HG02885 (cell line): ENCODE data around the gene MOSMO.

Experiments used
- ATAC-seq: cut with Tn5 transposase; IDR thresholded peaks from one replicate; pipeline ENCODE4 v1.9.1; 2021; ENCODE audit warnings: mild to moderate bottlenecking; ENCODE audit not compliant: unreplicated experiment, poor library complexity

Gene MOSMO

DNA sequence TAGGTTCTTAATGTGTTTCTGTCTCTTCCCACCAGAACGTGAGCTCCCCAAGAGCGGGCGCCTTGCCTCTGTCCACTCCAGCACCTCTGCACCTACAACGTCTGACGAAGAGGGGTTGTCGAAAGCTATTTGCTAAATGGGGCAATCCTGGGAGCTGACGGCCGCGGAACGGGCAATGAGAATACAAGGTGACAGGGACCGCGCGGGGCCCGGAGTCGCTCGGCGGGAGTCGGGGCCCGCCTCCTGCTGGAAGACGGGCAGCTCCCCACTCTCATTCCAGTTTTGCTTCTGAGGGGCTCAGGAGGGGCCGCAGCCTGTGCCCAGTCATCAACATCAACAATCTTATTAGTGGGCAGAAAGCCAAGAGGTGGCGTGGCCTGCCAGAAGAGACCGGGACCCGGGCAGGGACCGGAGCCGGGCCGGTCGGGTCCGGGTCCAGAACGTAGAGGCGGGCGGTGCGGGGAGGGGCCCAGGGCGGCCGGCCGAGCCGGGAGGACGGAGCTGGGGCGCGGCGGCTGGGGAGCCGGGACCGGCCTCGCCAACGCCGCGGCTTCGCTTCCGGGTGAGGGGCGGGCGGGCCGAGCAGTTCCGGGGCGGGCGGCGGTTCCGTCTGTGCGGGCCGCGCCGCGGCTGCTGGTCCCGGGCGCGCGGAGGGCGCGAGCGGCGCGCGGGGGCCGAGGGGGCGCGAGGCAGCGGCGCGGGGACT, at the start of gene MOSMO:
Gene MOSMO, plus strand, starts transcription at position 603 of the 706 bp plus-strand sequence. CDS start 191 bp downstream, outside the sequence.
- peak; percentile 78 for ATAC-seq

DNA sequence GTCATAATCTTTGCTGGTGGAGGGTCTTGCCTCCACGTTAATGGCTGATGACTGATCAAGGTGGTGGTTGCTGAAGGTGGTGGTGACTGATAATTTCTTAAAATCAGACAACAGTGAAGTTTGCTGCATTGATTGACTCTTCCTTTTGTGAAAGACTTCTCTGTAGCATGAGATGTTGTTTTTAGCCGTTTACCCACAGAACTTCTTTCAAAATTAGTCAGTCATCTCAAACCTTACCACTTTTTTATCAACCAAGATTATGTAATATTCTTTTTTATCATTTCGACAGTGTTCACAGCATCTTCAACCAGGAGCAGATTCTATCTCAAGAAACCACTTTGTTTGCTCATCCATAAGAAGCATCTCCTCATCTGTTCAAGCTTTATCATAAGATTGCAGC, 48.9 kb upstream of the MOSMO start:
- ATAC-seq = no peak

DNA sequence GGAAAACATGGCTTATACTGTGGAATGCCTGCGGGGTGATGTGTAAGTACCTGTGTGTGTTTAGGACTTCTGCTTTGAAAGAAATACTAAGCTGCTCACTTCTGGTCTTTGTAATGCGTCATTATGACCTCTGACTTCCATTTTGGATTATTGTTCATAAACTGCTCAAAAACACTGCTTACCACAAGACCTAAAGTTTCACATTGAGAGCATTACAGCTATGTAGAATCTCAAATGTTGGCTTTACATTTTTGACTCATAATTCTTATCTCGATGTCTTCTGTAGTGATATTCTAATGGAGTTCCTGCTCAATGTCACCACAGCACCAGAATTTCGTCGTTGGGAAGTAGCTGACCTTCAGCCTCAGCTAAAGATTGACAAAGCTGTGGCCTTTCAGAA, 45.4 kb upstream of the MOSMO start:
- ATAC-seq = no peak

DNA sequence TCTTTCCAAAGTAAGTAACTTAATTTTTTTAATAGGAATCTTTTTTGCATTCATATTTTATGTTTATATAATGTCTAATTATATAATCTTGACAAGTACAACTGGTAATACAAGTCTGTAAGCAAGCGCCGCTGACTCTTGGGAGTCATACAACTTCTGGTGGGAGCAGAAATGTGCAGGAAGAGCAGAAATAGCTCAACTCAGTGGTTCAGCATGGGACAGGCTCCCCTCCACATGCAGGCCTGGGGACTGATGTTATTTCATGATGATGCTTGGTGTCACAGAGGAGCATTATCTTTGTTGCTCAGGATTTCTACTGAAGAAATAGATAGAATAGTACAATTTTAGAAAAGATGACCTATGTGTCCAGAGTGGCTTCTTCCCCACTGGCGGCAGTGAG, 44.0 kb upstream of the MOSMO start:
- ATAC-seq = no peak

DNA sequence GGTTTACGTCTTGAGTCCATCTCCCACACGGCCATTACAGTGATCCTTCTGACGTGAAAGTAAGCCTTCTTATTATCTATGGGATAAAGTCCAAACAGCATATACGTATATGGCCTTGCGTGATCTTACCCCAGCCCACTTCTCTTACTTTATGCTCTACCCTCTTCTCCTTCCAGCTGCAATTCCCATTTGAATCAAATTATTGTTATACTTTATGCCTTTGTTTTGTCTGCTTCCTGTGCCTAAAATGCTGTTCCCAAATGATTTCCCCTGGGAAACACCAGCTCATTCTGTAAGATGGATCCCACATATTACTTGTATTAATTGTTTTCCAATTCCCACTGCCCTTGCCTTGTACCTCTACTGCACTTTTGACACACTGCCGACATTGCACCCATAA, 43.6 kb upstream of the MOSMO start:
- no peak for ATAC-seq

DNA sequence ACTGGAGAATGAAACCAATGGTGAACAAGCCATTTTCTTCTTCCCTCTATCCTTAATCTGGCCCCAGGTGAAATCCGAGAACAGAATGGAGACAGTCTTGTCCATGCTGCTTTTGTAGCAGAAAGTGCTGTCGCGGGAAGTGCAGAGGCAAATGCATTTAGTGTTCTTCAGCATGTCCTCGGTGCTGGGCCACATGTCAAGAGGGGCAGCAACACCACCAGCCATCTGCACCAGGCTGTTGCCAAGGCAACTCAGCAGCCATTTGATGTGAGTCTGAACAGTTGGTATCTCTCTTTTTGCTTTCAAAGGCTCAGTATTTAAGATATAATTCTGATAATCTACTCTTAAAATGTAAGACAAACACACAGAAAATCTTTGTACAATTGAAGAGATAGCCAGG, 36.1 kb upstream of the MOSMO start:
- no peak for ATAC-seq

DNA sequence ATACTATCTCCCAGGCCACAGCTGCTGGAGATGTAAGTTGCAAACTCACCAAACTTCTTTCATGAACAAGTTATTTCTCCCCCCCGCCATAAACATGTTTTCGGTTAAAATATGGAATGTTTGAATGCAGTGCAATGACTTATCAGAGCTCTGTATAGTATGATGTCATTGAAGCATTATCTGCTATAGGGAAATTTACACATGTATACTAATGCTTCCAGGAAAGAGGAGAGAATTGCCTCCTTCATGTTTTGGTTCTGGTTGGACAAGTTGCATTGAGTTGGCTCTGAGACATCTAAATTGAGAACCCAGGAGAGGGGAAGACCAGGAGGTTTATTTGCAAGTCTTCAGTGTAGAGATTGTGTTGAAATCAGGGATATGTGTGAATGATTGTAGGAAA, 34.0 kb upstream of the MOSMO start:
- no peak for ATAC-seq

DNA sequence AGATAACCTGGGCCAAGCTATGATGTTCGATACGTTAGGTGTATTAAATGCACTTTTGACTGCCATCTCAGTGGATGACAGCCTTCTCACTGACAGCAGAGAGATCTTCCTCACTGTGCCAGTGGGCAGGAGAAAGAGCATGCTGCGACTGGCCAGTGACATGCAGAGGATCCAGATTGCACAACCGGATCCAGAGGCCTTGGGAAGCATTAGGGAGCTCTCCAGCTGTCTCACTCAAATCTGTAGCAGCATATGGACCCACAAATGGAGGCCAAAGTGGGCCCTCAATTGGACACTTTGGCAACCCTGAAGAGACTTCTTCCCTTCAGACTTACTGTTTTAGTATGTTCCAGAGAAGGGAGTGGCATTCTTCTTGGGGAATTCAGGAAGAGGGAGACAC, 27.9 kb upstream of the MOSMO start:
- no peak for ATAC-seq

DNA sequence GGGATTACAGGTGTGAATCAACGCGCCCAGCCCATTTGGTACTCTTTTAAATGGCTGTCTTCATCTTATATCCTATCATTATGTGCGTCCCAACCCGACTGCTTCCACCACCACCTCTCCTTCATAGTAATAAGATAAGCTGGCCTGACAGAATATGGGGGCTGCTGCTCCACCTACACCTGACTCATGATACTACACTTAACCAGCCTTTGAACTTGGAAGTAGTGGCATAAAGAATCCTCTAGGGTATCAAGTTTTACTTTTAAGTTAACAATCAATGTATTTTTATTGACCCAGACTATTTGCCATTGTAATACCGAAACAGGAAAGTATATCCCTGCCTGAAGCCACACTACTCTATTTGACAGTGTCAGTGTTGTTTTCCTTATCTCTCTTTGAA, 25.8 kb upstream of the MOSMO start:
- ATAC-seq = no peak

DNA sequence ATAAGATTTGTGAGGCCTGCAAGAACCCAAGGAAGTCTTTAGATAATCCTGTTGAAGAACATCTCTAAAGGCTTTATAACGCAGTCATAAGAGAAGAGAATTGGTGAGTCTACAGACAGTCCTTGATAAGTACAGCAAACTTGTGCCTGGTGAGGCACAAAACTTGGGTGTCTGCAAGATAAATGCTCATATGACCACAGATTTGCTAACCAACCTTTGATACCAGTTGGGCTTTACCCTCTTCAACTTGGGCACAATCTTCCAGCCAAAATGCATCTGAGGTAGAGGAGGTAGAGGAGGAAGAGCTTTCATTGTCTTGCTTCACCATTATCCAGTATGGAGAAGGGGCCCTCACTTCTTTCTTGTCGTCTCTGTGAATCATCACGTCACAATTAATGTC, 23.8 kb upstream of the MOSMO start:
- no peak for ATAC-seq

DNA sequence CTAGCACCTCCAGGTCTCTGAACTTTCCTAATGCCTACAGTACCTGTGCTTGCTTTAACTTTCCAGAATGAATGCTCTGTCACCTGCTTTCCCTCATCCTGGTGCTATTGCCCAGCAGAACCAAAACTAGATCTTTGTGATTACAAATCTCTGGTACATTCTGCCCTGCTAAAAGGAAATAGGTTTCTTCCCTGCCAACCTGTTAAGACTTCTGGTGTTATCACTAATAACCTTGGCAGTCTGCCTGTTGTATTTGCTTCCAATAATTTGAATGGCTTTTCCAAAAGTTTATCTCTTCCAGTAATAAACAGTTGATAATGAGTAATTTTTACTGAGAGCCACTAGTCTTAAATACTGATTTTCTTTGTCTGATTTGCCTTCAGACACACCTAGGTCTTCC, 22.4 kb upstream of the MOSMO start:
- no peak for ATAC-seq

DNA sequence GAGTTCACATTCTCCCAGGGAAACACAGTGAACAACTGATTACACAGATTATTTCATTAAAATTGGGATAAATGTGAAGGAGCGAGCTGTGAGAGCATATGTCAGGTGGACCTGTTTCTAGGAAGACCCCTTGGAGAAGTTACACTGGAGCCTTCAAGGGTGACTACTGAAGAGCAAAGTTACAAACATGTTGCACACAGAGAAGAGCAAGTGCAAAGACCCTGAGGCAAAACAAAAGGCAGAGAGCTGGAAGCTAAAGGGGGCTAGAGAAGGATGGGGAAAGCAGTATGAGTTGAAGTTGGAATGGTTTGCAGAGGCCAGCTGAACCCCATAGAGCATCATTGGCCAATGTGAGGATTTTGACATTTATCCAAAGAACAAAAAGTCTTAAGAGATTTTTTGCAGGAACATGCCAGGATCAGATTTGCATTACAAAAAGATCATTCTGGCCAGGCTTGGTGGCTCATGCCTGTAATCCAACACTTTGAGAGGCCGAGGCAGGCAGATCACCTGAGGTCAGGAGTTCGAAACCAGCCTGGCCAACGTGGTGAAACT, 21.1 kb upstream of the MOSMO start:
- no peak for ATAC-seq

DNA sequence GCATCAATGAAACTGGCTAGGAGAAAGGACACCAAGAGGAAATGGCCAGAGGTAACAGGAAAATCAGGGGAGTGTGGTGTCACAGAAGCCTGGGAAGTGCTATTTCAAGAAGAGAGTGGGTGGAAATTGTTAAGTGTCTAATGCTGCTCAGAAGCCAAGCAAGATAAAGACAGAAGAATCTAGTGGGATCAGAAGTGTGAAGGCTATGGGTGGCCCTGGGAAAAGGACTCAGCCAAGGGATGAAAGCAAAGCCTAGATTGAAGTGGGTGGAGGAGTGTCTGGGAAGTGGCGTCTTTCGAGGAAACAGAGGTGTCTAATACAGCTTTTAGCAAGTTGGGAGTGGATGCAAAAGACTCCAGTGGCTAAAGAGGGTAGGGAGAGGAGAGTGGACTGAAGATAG, 20.4 kb upstream of the MOSMO start:
- no peak for ATAC-seq

DNA sequence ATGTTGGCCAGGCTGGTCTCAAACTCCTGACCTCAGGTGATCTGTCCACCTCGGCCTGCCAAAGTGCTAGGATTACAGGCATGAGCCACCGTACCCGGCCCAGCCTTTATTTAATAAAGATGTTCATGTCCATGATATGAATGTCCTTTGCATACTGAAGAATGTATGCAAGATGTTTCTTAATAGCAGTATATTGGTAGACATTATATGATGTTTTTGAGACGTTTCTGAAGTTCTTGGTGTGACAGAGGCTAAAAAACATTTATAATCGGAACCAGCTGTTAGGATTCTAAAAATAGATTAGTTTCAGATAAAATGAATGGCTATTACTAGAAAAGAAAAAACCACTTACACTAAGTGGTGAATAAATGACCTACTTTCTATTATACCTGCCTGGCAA, 18.8 kb upstream of the MOSMO start:
- ATAC-seq = no peak

DNA sequence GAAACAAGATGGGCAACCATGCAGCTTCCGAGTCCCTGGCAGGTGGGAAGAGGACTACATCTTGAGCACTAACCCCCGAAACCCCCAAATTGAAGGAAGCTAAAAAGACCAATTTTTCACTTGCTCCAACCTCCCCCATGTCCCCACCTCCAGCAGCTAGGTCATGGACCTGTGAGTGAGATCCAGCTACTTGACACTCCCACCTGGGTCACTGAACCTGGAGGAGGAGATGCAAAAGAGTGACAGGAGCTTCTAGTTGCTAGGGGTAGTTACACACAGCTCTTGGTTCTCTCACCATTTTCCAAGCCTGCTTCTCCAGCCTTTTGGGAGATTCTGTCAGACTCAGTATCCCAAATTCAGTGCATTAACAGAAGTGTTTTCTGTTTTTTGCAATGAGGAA, 18.2 kb upstream of the MOSMO start:
- no peak for ATAC-seq

DNA sequence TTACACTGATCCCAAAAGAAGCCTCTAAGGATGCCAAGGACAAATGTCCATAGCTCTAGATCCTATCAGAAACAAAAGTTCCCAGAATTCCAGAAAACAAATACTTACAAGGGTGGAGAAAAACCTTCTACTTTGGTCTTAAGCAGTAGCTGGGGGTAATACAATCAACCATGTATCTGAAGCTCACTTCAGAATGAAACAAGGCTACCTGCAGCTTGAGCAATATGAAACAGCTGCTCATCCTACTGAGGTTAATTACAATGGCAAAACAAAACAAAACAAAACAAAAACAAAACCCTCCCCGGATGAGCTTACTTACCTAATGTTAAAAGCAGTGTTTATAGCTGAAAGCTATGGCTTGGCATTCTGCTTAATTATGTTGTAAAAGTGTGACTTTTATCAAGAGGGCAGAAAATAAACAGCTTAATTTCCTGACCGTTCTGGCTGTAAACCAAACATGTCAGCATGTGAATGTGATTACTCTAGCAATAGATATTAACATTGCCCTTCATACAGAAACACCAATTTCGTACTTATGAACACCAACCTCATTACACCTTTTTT, 17.4 kb upstream of the MOSMO start:
- no peak for ATAC-seq

DNA sequence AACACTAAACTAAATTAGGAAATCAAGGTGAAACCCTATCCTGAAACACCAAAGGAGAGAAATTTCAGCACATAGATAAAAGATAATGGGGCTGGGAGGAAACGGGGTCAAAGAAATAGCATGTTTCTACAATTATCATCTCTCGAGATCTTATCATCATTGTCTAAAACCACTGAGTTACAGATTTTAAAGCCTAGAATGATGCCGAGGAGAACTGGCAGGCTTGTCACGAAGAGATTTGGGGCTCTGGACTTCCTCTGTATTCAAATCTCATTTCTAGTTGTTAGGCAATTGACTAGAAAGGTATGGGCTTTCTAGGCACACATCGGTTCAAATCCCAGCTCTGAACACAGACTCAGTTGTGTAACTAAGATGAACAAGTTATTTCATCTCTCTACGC, 16.3 kb upstream of the MOSMO start:
- ATAC-seq = no peak

DNA sequence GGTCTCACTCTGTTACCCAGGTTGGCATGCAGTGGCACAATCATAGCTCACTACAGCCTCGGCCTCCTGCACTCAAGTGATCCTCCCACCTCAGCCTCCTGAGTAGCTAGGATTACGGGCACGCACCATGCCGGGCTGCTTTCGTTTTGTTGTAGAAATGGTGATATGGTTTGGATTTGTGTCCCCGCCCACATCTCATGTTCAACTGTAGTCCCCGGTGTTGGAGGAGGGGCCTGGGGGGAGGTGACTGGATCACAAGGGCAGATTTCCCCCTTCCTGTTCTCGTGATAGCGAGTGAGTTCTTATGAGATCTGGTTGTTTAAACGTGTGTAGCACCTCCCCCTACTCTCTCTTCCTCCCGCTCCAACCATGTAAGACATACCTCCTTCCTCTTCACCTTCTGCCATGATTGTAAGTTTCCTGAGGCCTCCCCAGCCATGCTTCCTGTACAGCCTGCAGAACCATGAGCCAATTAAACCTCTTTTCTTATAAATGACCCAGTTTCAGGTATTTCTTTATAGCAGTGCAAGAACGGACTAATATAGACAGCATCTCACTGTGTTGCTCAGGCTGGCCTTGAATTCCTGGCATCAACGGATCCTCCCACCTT, 12.9 kb upstream of the MOSMO start:
- ATAC-seq = no peak

DNA sequence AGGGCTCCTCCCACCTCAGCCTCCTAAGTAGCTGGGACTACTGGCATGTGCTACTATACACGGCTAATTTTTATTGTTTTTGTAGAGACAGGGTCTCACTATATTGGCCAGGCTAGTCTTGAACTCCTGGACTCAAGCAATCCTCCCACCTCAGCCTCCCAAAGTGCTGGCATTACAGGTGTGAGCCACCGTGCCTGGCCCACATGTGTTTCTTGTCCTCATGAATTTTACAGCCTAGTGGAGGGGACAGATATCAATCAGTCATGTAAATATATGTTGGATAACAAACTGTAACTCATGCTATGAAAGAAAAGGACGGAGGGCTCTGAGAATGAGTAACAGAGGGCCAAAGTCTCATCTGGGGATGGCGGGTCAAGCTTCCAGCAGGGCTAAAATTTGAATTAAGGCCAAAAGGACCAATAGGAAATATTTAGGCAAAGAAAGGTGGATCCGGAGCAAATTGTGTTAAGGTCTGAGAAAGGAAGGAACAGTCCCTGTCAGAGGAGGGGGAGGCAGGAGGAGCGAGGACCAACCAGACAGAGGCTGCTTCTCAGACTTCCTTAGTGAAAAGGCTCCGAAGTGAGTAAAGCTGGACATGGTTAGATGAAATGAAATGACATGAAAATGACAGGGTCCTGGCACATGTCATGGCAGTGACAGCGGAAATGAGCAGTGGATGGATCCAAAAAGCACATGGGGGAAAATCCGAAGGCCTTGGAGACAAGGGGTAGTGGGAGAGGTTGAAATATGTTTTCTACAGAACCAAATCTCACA, 10.8 kb upstream of the MOSMO start:
- no peak for ATAC-seq

DNA sequence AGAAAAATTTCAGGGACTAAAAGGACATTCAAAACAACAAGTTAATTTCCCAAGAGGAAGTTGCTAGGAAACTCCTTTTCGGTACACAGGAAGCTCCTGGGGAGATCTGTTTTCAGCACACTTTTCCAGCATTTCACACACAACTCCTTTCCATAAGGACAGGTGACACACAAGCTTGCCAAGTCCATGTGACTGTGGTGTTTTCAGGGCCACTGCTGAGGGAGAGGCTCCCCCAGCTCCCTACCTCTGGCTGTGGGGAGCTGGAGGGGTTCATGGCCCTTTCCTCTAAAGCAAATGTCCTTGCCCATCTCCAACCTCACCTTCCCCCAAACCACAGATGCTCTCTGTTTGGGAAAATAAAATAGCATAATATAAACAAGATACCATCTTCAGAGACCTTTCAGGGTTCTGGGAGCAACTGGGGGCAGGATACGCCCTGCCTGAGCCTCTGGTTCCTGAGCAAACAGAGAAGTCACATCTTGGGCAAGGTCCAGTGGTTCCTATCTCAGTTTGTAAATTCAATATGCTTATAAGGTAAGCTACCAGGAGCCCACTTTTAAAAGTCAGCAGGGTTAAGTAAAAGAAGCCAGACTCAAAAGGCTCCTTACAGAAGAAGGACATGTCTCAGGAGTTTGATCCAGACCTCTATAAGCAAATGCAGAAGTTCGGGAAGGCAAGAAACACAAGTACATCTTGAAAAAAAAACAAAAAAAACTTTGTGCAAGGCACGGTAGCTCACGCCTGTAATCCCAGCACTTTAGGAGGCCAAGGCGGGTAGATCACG, 10.0 kb upstream of the MOSMO start:
- ATAC-seq = no peak
